Right lobe of liver (tissue), 6 donors: ENCODE results near the gene KIFC3. TPM values are rescaled to one million over a fixed set of nuclear protein-coding genes. Genes with fewer than 3 reads are reported as not detected.

ENCODE experiments used
- ATAC-seq, 4 donors: fragments of 200-7000 bp; cut with Tn5 transposase; one replicate each; pipeline ENCODE4 v1.9.1; 2020; ENCODE audit warnings: mild to moderate bottlenecking in 4 of 4, moderate library complexity in 4 of 4
- DNase-seq, 3 donors: peaks; one replicate each; pipeline ENCODE4 v3.0.0-alpha.2; 2020
- H3K27ac ChIP-seq, 3 donors: fragments of 200-600 bp; one replicate each; pipeline ENCODE4 v1.8.0; 2022
- H3K27me3 ChIP-seq, 2 donors: fragments of 200-600 bp; one replicate each; pipeline ENCODE4 v1.8.0; 2022
- H3K36me3 ChIP-seq, 4 donors: fragments of 200-600 bp; sonication (generic) in 1 of 4; one replicate each; pipeline versions ENCODE4 v1.5.1 to v1.8.0; 2017 to 2022; ENCODE audit warnings: control low read depth in 1 of 4
- H3K4me1 ChIP-seq, 4 donors: fragments of 200-600 bp; sonication (generic) in 1 of 4; one replicate each; pipeline versions ENCODE4 v1.5.1 to v1.8.0; 2017 to 2022; ENCODE audit warnings: control low read depth in 1 of 4
- H3K4me3 ChIP-seq, 3 donors: fragments of 200-600 bp; one replicate each; pipeline ENCODE4 v1.8.0; 2022
- H3K9me3 ChIP-seq, 4 donors: fragments of 200-600 bp; sonication (generic) in 1 of 4; one replicate each; pipeline versions ENCODE4 v1.5.1 to v1.8.0; 2017 to 2022; ENCODE audit warnings: control low read depth in 1 of 4
- POLR2A ChIP-seq: fragments of 450-650 bp; IDR thresholded peaks from one replicate; pipeline ENCODE4 v1.6.1; 2017; ENCODE audit warnings: antibody characterized with exemption, mild to moderate bottlenecking
- WGBS: methylation state at CpG from one replicate; pipeline ENCODE4 v1.1.6; 2018; ENCODE audit warnings: low coverage, low lambda C conversion rate; ENCODE audit not compliant: insufficient coverage; ENCODE audit errors: missing lambda C conversion rate; 5-methylcytosine and 5-hydroxymethylcytosine counted together
- intact Hi-C, 2 donors: fragments of 100-400 bp; cut with DNase I; formaldehyde crosslinking; loops; one replicate each; pipeline versions ENCODE4 v1.11.2 to v1.14.1; 2022
- total RNA-seq, 6 experiments: library from RNA; depleted of rRNA in 2 of 6; stranded (reverse); fragments of >200 nt in 2 of 6; fragmentation: NEBNext Ultra II Directional in 3 of 6; extraction: Animal tissue kit (Norgen Biotek cat#: 25700) in 3 of 6; gene quantifications; one replicate each; pipeline versions ENCODE4 v1.1.0 to v1.2.4, GENCODE V29; 2016 to 2023
- TF ChIP-seq, protein P1 (sequence below), 4 donors: fragments of 200-600 bp in 3 of 4; fragments of 450-650 bp in 1 of 4; IDR thresholded peaks; one replicate each; pipeline versions ENCODE4 v1.5.1 to v1.8.0; 2016 to 2022; ENCODE audit warnings: antibody characterized with exemption in 4 of 4, mild to moderate bottlenecking in 2 of 4
- donor health status: DM: no; HTN: yes; CAD: no.
- donor health status: DM: no; HTN: no; CAD: no.
- donor health status: DM: no; HTN: no; CAD: no.
- donor health status: DM: no; HTN: yes; CAD: no.
- donor health status: DM: no; HTN: yes; CAD: no.

The KIFC3 gene
- total RNA-seq, 6 experiments from 2014 or later, result 20.3 to 88.9 (median 46.4) TPM

GRCh38 chr16:57844416-57845030 lies 42.2 kb upstream of the KIFC3 start:
- ATAC-seq, result peak in 1 of 4 donors; percentile 9
- Histone ChIP-seq H3K27ac (no peak overlapping the region), H3K36me3 (no peaks in the 10 kb centered on the region), H3K27me3 (no peaks in the 10 kb centered on the region), H3K9me3 (no peaks in the 10 kb centered on the region), H3K4me3 (no peak overlapping the region), H3K4me1 (peaks cover 0 to 10% (median 2%) of the 10 kb centered on the region in 4 donors)
- TF ChIP-seq, protein P1, sequence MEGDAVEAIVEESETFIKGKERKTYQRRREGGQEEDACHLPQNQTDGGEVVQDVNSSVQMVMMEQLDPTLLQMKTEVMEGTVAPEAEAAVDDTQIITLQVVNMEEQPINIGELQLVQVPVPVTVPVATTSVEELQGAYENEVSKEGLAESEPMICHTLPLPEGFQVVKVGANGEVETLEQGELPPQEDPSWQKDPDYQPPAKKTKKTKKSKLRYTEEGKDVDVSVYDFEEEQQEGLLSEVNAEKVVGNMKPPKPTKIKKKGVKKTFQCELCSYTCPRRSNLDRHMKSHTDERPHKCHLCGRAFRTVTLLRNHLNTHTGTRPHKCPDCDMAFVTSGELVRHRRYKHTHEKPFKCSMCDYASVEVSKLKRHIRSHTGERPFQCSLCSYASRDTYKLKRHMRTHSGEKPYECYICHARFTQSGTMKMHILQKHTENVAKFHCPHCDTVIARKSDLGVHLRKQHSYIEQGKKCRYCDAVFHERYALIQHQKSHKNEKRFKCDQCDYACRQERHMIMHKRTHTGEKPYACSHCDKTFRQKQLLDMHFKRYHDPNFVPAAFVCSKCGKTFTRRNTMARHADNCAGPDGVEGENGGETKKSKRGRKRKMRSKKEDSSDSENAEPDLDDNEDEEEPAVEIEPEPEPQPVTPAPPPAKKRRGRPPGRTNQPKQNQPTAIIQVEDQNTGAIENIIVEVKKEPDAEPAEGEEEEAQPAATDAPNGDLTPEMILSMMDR (IDR thresholded peaks at IDR 0.05), result no peak
- no peak for TF ChIP-seq POLR2A
- DNase-seq, result no peak
- intact Hi-C loops, result no loop called here
- WGBS, result 90% methylated on average over 2 of the region's 10 CpGs

GRCh38 chr16:57843400-57843799 lies 41.1 kb upstream of the KIFC3 start:
- no CpG with 5 or more reads among the region's 1 CpG for WGBS
- ATAC-seq (no peak), DNase-seq (no peak)
- Histone ChIP-seq H3K36me3 (no peaks in the 10 kb centered on the region), H3K27ac (no peak overlapping the region), H3K9me3 (no peaks in the 10 kb centered on the region), H3K4me1 (peaks cover 0 to 10% (median 2%) of the 10 kb centered on the region in 4 donors), H3K4me3 (no peak overlapping the region), H3K27me3 (no peaks in the 10 kb centered on the region)
- intact Hi-C loops, result no loop called here
- TF ChIP-seq, protein P1 (IDR thresholded peaks at IDR 0.05), result no peak
- TF ChIP-seq POLR2A, result no peak

DNA sequence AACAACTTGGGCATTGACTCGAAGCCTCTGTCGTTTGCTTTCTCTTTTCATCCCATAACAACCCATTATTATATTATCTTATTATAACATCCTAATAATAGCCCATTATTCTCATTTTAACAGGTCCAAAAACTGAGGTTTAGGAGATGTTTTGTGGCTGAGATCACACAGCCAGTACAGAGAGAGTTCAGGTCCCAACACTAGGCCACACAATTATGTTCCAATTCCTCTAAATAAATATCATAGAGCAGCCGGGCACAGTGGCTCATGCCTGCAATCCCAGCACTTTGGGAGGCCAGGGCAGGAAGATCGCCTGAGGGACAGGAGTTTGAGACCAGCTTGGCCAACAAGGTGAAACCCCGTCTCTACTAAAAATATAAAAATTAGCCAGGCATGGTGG lies 40.3 kb upstream of the KIFC3 start:
- ATAC-seq, result no peak
- no peak for DNase-seq
- Histone ChIP-seq H3K4me1 (peaks cover 0 to 10% (median 2%) of the 10 kb centered on the region in 4 donors), H3K9me3 (no peaks in the 10 kb centered on the region), H3K4me3 (no peak overlapping the region), H3K27ac (no peak overlapping the region), H3K36me3 (no peaks in the 10 kb centered on the region), H3K27me3 (no peaks in the 10 kb centered on the region)
- intact Hi-C loops, result no loop called here
- TF ChIP-seq, protein P1 (IDR thresholded peaks at IDR 0.05), result no peak
- no peak for TF ChIP-seq POLR2A
- whole genome bisulfite sequencing, result 72% methylated on average over 4 of the region's 5 CpGs

DNA sequence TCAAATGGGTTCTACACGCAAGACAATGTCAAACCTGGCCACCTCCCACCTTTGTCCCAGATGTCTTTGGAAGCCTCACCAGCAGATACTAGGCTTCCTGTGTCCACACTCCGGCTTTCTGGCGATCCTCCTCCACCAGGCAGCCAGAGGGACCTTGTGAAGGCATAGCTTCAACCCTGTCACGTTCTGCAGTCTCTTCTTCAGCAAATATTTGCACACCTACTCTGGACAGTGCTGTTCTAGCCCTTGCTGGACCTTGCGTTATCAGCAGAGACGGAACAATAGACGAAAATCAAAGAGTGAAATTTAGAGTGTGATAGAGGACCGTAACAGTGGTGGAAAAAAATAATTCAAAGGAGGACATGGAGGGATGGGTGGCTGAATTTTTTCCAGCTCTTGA lies 38.5 kb upstream of the KIFC3 start:
- TF ChIP-seq, protein P1 (IDR thresholded peaks at IDR 0.05), result no peak
- TF ChIP-seq POLR2A, result no peak
- Histone ChIP-seq H3K27me3 (no peaks in the 10 kb centered on the region), H3K4me3 (no peak overlapping the region), H3K4me1 (peaks cover 0 to 10% (median 2%) of the 10 kb centered on the region in 4 donors), H3K9me3 (no peaks in the 10 kb centered on the region), H3K27ac (no peak overlapping the region), H3K36me3 (no peaks in the 10 kb centered on the region)
- intact Hi-C loops, result no loop called here
- DNase-seq (peak in 2 of 3 donors; percentile 64 to 66), ATAC-seq (peak; percentile 73 to 97 (median 92))
- WGBS, result 36% methylated on average over 8 of the region's 8 CpGs
